LNCaP clone FGC (cell line): ENCODE data around the gene THUMPD3.

Source experiments
- DNase-seq: peaks from one replicate; pipeline ENCODE4 v3.0.0-alpha.2; 2011; ENCODE audit warnings: low read depth
- H3K4me3 ChIP-seq: 2 replicates; pipeline ENCODE4 v1.5.1; 2011; ENCODE audit warnings: mild to moderate bottlenecking, low read depth, low read length, control low read depth
- TF ChIP-seq, protein P1 (sequence below): IDR thresholded peaks from 2 replicates; pipeline ENCODE4 v1.5.1; 2012; ENCODE audit warnings: mild to moderate bottlenecking; ENCODE audit not compliant: control insufficient read depth, insufficient read depth; ENCODE audit errors: extremely low read depth

The THUMPD3 gene

DNA sequence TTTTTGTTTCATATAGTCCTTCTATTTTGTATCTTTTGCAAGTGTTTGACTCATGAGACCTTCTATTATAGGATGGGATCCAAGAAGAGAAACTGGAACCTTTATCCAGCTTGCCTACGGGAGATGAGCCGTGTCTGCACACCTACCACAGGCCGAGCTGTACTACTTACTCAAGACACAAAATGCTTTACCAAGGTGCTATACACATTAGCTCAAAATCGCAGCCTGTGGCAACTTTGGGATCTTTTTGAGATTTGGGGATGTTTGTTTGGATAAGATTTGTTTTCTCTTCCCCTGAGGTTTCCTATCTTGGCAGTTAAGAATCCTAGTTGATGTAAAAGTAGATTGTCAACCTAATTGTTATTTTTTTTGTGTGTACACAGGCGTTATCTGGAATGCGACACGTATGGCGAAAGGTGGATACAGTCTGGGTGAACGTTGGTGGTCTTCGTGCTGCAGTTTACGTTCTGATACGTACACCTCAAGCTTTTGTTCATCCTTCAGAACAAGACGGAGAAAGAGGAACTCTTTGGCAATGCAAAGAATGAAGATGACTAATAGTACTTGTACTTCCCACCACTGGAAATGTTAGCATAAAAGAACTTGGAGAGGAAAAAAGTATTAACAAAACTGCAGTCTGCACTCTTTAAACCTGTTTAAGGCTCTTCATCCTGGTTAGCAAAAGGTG lies 21.4 kb downstream of the THUMPD3 start:
- no peak for DNase-seq
- TF ChIP-seq, protein P1, sequence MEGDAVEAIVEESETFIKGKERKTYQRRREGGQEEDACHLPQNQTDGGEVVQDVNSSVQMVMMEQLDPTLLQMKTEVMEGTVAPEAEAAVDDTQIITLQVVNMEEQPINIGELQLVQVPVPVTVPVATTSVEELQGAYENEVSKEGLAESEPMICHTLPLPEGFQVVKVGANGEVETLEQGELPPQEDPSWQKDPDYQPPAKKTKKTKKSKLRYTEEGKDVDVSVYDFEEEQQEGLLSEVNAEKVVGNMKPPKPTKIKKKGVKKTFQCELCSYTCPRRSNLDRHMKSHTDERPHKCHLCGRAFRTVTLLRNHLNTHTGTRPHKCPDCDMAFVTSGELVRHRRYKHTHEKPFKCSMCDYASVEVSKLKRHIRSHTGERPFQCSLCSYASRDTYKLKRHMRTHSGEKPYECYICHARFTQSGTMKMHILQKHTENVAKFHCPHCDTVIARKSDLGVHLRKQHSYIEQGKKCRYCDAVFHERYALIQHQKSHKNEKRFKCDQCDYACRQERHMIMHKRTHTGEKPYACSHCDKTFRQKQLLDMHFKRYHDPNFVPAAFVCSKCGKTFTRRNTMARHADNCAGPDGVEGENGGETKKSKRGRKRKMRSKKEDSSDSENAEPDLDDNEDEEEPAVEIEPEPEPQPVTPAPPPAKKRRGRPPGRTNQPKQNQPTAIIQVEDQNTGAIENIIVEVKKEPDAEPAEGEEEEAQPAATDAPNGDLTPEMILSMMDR, result no peak
- H3K4me3 ChIP-seq, result no peak overlapping the region

DNA sequence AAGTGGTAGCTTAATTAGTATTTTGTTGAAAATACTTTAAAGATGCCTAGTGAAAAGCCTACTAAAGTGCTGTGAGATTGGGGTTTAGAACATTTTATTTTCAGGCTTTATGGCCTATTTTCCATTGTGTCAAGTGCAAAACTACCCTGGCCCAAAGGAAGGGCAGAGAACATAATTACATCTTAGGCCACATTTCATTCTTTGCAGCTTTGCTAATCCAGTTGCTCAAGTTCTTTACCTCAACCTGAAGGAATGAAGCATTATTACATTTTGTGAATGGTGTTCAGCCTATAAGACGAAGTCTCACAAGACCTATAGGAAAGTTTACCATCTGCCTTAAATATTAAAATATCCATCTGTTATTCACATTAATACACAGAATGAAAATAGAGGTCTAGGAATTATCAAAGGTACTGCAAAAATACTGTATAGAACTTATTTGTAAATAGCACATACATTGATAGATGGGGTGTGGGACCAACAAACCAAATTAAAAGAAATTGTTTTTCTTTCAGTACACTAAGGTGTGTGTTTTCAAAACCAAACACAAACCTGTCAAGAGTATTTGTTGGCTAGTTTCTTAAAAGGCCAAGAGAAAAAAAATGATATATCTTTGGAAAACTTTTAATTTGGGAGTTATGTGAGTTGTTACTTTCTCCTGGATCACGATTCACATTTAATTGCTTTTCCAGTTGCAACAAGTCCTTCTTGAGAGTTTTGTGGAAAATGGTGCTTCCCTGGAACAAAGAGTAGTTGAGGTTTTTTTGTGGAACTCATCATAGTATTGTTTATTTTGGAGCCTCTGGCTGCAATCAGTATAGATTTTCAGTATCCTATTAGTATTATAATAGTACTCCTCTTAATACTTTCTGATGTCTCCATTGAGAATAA lies 22.6 kb downstream of the THUMPD3 start:
- no peak overlapping the region for H3K4me3 ChIP-seq
- DNase-seq, result no peak
- TF ChIP-seq, protein P1, result no peak

DNA sequence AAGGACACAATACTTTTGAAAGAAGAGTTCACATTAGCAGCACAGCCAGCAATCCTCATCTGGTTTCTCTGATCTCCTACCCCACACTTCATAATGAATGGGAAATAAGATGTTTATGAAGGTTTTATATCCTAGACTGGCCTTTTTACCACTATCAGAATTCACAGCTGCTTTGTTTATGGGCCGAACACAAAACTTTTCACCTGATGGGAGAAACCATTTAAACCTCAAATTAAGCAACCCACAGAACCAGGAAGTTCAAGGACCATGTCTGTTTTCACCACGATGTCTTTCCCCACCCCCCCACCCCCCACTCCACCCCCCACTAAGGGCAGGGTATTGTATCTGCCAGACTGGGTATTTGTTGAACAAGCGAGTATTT lies 23.2 kb downstream of the THUMPD3 start:
- H3K4me3 ChIP-seq, result no peak overlapping the region
- no peak for DNase-seq
- TF ChIP-seq, protein P1, result no peak

DNA sequence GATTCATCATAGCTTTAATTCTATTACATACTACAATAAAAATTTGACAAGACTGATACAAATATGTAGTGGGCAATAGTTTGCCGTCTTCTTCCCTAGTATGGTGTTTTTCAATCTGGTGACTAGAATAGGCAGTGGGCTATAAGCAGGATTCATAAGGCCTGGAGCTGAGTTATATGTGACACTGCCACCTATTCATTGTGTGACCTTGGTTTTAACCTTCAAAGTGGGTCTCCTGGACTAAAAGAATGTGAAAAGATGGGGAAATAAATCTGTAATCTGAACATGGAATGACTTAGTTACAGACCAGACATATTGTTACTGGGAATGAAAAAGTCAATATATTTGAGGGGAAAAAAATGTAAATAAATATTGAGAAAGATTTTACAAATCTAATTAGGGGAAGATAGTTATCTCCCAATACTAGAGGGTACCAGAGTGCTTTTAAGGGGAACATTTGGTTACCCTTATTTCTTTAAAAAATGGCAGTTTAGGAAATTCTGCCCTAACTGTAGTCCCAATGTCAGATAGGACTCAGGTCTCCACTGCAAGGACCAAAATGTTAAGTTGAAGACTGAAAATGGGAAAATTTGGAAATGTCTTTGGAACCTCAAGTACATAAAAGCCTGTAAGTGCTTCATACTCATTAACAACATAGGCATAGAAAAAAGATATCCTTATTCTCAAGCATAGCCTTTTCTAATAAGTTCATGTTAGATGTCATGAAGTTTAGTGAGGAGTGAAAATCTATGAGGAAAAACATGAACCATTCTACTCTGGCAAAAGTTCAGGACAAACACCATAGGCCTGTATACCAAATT lies 23.9 kb downstream of the THUMPD3 start:
- TF ChIP-seq, protein P1, result no peak
- no peak for DNase-seq
- no peak overlapping the region for H3K4me3 ChIP-seq

DNA sequence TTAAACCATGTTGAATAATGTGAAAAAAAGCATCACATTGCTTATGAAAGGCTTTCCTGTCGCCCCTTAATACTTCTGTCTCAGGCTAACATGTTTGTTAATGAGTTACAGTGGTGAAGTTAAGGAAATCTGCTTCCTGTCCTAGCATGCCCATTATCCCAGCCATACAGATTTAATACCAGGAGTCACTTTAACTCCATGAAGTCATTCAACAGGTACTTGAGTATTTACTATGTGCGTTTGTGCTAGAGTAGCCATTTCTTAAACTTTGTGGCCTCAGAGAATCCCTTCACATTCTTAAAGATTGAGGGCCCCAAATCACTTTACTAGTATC lies 24.4 kb downstream of the THUMPD3 start:
- TF ChIP-seq, protein P1, result no peak
- no peak for DNase-seq
- no peak overlapping the region for H3K4me3 ChIP-seq

DNA sequence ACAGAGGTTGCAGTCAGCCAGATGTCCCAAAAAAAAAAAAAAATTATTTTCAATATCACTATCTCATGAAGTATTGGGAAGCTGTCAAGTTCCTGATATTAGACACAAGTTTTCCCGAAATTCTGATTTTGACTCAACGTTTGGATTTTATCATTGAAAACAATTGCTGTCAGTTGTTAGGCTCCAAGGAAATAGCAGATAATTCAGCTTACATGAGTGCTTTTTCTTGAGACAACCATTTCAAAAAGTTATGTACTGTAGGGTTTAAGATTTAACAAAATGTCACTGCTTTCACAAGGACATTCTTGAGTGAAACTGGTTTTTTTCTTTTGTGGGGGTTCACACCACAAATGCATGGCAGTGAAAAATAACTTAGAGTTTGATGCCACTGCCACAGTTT lies 25.3 kb downstream of the THUMPD3 start:
- no peak for DNase-seq
- TF ChIP-seq, protein P1, result no peak

More for the DNA sequence above, 25.3 kb downstream of the THUMPD3 start:
- H3K4me3 ChIP-seq, result no peak overlapping the region
